Measurements from ENCODE around the gene ICOS.
"Not testable (repeated sequence)": the region's sequence is repeated elsewhere in the genome, so short reads cannot be mapped to it uniquely, and the experiment has no call there.

ICOS gene

GRCh38 chr2:203918839-203919238 lies 17.7 kb upstream of the ICOS start:
- no peak for DNase-seq

- no peak for DNase-seq
Measured at GRCh38 chr2:203925512-203926158, 10.9 kb upstream of the ICOS start.

- DNase-seq = no peak
Measured at GRCh38 chr2:203928849-203929248, 7.7 kb upstream of the ICOS start.

- not testable (repeated sequence) for DNase-seq
Measured at GRCh38 chr2:203931262-203931661, 5.3 kb upstream of the ICOS start.

GRCh38 chr2:203934041-203934492 lies 2.5 kb upstream of the ICOS start:
- no peak for DNase-seq

- DNase-seq = no peak
Measured at GRCh38 chr2:203934711-203935438, 1.7 kb upstream of the ICOS start.

GRCh38 chr2:203935568-203935967 lies 995 bp upstream of the ICOS start:
- no peak for DNase-seq

GRCh38 chr2:203936949-203937348 lies 386 bp downstream of the ICOS start:
- no peak for DNase-seq

GRCh38 chr2:203937788-203938187 lies 1.2 kb downstream of the ICOS start:
- no peak for DNase-seq

- no peak for DNase-seq
Measured at GRCh38 chr2:203940039-203940438, 3.5 kb downstream of the ICOS start.

GRCh38 chr2:203943493-203944382 lies 7.2 kb downstream of the ICOS start:
- DNase-seq = not testable (repeated sequence)

GRCh38 chr2:203948733-203949132 lies 12.2 kb downstream of the ICOS start:
- DNase-seq = no peak

- no peak for DNase-seq
Measured at GRCh38 chr2:203949228-203949627, 12.7 kb downstream of the ICOS start.

GRCh38 chr2:203951366-203951902 lies 14.9 kb downstream of the ICOS start:
- DNase-seq = no peak

- DNase-seq = no peak
Measured at GRCh38 chr2:203959265-203959664, 22.7 kb downstream of the ICOS start.

- DNase-seq = no peak
Measured at GRCh38 chr2:203959672-203960071, 23.1 kb downstream of the ICOS start.

GRCh38 chr2:203960811-203961210 lies 24.2 kb downstream of the ICOS start:
- no peak for DNase-seq

GRCh38 chr2:203965190-203965589 lies 28.6 kb downstream of the ICOS start:
- not testable (repeated sequence) for DNase-seq

- no peak for DNase-seq
Measured at GRCh38 chr2:203971251-203971650, 34.7 kb downstream of the ICOS start.

GRCh38 chr2:203972066-203972465 lies 35.5 kb downstream of the ICOS start:
- no peak for DNase-seq

- no peak for DNase-seq
Measured at GRCh38 chr2:203973000-203973399, 36.4 kb downstream of the ICOS start.

GRCh38 chr2:203973676-203974075 lies 37.1 kb downstream of the ICOS start:
- no peak for DNase-seq

- no peak for DNase-seq
Measured at GRCh38 chr2:203975912-203976311, 39.3 kb downstream of the ICOS start.

Measured in NCI-H510A (cell line).